ENCODE measurements around the gene TGDS. TPM values are rescaled to one million over a fixed set of nuclear protein-coding genes. Genes with fewer than 3 reads are reported as not detected.

The TGDS gene
- total and polyA plus RNA-seq, 2 of the 8 experiments (the other 6 are each of a cell fraction or from before 2014, with no cell fraction given) = 11.6 to 11.8 TPM

- TF ChIP-seq POLR2A (IDR thresholded peaks at IDR 0.05; ENCODE audit: control extremely low read depth in 1 of 2, low read depth in 2 of 2, low read length in 2 of 2) (no peak), YY1 (IDR thresholded peaks at IDR 0.05; ENCODE audit: low read depth, low read length) (no peak), SRF (IDR thresholded peaks at IDR 0.05; ENCODE audit: low read depth, low read length) (no peak), EGR1 (IDR thresholded peaks at IDR 0.05; ENCODE audit: borderline replicate concordance, low read depth, low read length) (no peak), HDAC2 (IDR thresholded peaks at IDR 0.05; ENCODE audit: borderline replicate concordance in 1 of 2, low read depth in 2 of 2, low read length in 2 of 2) (no peak), JUN (IDR thresholded peaks at IDR 0.05; ENCODE audit: low read depth, low read length) (no peak), GTF2F1 (IDR thresholded peaks at IDR 0.05; ENCODE audit: borderline replicate concordance, low read depth, low read length) (no peak), SIRT6 (IDR thresholded peaks at IDR 0.05; ENCODE audit: low read length) (no peak)
Measured at GRCh38 chr13:94586371-94586770, 9.6 kb downstream of the TGDS start (continued).

All from H1 (cell line).